NB4 (cell line): ENCODE measurements around the gene HNF1B.

ENCODE experiments used
- TF ChIP-seq, protein P1 (sequence below): IDR thresholded peaks from one replicate; pipeline ENCODE4 v1.5.1; 2012; ENCODE audit warnings: low read depth, low read length
- TF ChIP-seq, protein P2 (sequence below): IDR thresholded peaks from 2 replicates; pipeline ENCODE4 v1.6.1; 2011; ENCODE audit warnings: low read depth, low read length

DNA sequence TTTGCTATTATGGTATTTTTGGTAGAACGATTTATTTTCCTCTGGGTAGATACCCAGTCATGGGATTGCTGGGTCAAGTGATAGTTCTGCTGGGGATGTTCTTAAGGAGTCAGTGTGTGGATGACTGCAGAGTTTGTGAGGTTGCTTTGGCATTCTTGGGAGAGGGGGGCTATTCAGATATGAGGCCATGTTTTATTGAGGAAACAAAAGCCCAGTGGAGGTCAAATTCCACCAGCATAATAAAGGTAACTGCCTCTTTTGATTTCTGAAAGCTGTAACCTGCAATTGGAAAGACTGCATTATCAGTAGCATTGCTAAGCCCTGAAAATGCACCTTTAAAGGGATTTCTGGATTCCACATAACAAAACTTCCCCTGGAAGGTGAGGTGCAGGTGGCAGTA is 43.7 kb upstream of the HNF1B start:
- TF ChIP-seq, protein P1, sequence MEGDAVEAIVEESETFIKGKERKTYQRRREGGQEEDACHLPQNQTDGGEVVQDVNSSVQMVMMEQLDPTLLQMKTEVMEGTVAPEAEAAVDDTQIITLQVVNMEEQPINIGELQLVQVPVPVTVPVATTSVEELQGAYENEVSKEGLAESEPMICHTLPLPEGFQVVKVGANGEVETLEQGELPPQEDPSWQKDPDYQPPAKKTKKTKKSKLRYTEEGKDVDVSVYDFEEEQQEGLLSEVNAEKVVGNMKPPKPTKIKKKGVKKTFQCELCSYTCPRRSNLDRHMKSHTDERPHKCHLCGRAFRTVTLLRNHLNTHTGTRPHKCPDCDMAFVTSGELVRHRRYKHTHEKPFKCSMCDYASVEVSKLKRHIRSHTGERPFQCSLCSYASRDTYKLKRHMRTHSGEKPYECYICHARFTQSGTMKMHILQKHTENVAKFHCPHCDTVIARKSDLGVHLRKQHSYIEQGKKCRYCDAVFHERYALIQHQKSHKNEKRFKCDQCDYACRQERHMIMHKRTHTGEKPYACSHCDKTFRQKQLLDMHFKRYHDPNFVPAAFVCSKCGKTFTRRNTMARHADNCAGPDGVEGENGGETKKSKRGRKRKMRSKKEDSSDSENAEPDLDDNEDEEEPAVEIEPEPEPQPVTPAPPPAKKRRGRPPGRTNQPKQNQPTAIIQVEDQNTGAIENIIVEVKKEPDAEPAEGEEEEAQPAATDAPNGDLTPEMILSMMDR, result no peak
- TF ChIP-seq, protein P2, sequence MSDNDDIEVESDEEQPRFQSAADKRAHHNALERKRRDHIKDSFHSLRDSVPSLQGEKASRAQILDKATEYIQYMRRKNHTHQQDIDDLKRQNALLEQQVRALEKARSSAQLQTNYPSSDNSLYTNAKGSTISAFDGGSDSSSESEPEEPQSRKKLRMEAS, result no peak
